Endothelial cell of umbilical vein (primary cell): ENCODE data around the gene SMPD1. TPM values are rescaled to one million over a fixed set of nuclear protein-coding genes. Genes with fewer than 3 reads are reported as not detected.

Experiments
- Bru-seq: library from RNA; stranded (reverse); fragments of 400-500 nt; gene quantifications from one replicate; lab custom pipeline; 2021; lab: Mats Ljungman, UMichigan
- BruChase-seq, 2 experiments: library from RNA; stranded (reverse); fragments of 400-500 nt; gene quantifications; one replicate each; lab custom pipeline; 2021; lab: Mats Ljungman, UMichigan
- BruUV-seq: library from RNA; stranded (reverse); fragments of 400-500 nt; replicated peaks from 2 replicates; lab custom pipeline; 2021; lab: Mats Ljungman, UMichigan
- CTCF ChIA-PET: fragments of 300-600, 350-600 bp; sonication (Branson Sonifier 250); formaldehyde crosslinking; loops from one replicate; lab custom pipeline; 2021; ENCODE audit warnings: antibody characterized with exemption, inconsistent platforms; lab: Charles Lee
- POLR2A ChIA-PET: fragments of 300-600, 350-600 bp; sonication (Branson Sonifier 250); formaldehyde crosslinking; loops from one replicate; lab custom pipeline; 2021; ENCODE audit warnings: antibody characterized with exemption, inconsistent platforms; lab: Charles Lee
- DNase-seq: peaks from one replicate; pipeline ENCODE4 v3.0.0-alpha.2; 2011; ENCODE audit warnings: low read depth, low spot score
- FAIRE-seq: peaks from 2 replicates; lab custom pipeline; 2011; peaks lifted over from hg19 to GRCh38; lab: Jason Lieb, UNC
- H2AFZ ChIP-seq: 2 replicates; pipeline ENCODE4 v1.6.0; 2012; ENCODE audit warnings: low read depth, low read length, control low read depth, inconsistent platforms
- H3K27ac ChIP-seq: 2 replicates; pipeline ENCODE4 v1.5.1; 2011; ENCODE audit warnings: low read depth, mild to moderate bottlenecking, control low read depth, low read length, moderate library complexity; ENCODE audit not compliant: insufficient read depth
- H3K27me3 ChIP-seq, 2 experiments: 2 replicates each; pipeline versions ENCODE4 v1.6.0 to v1.6.1; 2011; ENCODE audit warnings: low read length in 2 of 2, mixed read lengths in 1 of 2; ENCODE audit not compliant: control insufficient read depth in 2 of 2, insufficient read depth in 2 of 2
- H3K36me3 ChIP-seq, 2 experiments: 2 replicates in 1 of 2; 3 replicates in 1 of 2; pipeline ENCODE4 v1.5.1; 2011; ENCODE audit warnings: low read length in 2 of 2, mild to moderate bottlenecking in 1 of 2, moderate library complexity in 1 of 2; ENCODE audit not compliant: control insufficient read depth in 2 of 2, insufficient read depth in 2 of 2; ENCODE audit errors: extremely low read depth in 1 of 2
- H3K4me1 ChIP-seq: 3 replicates; pipeline ENCODE4 v1.5.1; 2011; ENCODE audit warnings: mild to moderate bottlenecking, low read length; ENCODE audit not compliant: control insufficient read depth, insufficient read depth; ENCODE audit errors: extremely low read depth
- H3K4me2 ChIP-seq: 2 replicates; pipeline ENCODE4 v1.6.1; 2011; ENCODE audit warnings: low read length, control low read depth, mixed read lengths; ENCODE audit not compliant: insufficient read depth
- H3K4me3 ChIP-seq, 3 experiments: fragments of 200-600 bp in 1 of 3; sonication (generic), shearing (Covaris generic) in 1 of 3; replicated peaks in 1 of 3; 2 replicates each; pipeline ENCODE4 v1.5.1; 2011 to 2016; ENCODE audit warnings: control low read depth in 3 of 3, low read length in 3 of 3, mild to moderate bottlenecking in 2 of 3, inconsistent platforms in 1 of 3, low read depth in 1 of 3, moderate library complexity in 1 of 3; ENCODE audit not compliant: insufficient read depth in 1 of 3
- H3K79me2 ChIP-seq: 2 replicates; pipeline ENCODE4 v1.6.0; 2012; ENCODE audit warnings: low read length, inconsistent platforms; ENCODE audit not compliant: control insufficient read depth, insufficient read depth
- H3K9ac ChIP-seq: replicated peaks from 2 replicates; pipeline ENCODE3; 2011; ENCODE audit warnings: low read length, control low read depth; ENCODE audit not compliant: insufficient read depth; ENCODE audit errors: extremely low read depth
- H3K9me1 ChIP-seq: replicated peaks from 3 replicates; pipeline ENCODE4 v1.6.0; 2011; ENCODE audit warnings: mild to moderate bottlenecking, low read length; ENCODE audit not compliant: control insufficient read depth, insufficient read depth; ENCODE audit errors: extremely low read depth
- H3K9me3 ChIP-seq: replicated peaks from 2 replicates; pipeline ENCODE4 v1.5.1; 2012; ENCODE audit warnings: low read length, inconsistent platforms; ENCODE audit not compliant: control insufficient read depth, insufficient read depth
- H4K20me1 ChIP-seq: replicated peaks from 2 replicates; pipeline ENCODE3; 2011; ENCODE audit warnings: mild to moderate bottlenecking, low read length; ENCODE audit not compliant: control insufficient read depth, insufficient read depth; ENCODE audit errors: extremely low read depth
- CTCF ChIP-seq, 2 donors: IDR thresholded peaks; 1 replicate in 1 of 2; 2 replicates in 1 of 2; pipeline ENCODE4 v1.5.1; 2011; ENCODE audit warnings: low read length in 2 of 2, mild to moderate bottlenecking in 2 of 2, moderate library complexity in 2 of 2, control low read depth in 1 of 2, inconsistent platforms in 1 of 2, low read depth in 1 of 2; ENCODE audit not compliant: insufficient read depth in 1 of 2; ENCODE audit errors: extremely low read depth in 1 of 2
- POLR2A ChIP-seq: IDR thresholded peaks from 2 replicates; pipeline ENCODE4 v1.6.1; 2012; ENCODE audit warnings: low read depth, mild to moderate bottlenecking, control low read depth, low read length
- POLR2AphosphoS5 ChIP-seq: IDR thresholded peaks from 2 replicates; pipeline ENCODE4 v1.6.1; 2012; ENCODE audit warnings: low read depth, mild to moderate bottlenecking, control low read depth, low read length, moderate library complexity; ENCODE audit not compliant: insufficient read depth
- dilution Hi-C: fragments of 300-500 bp; cut with MboI; formaldehyde crosslinking; loops from one replicate; pipeline ENCODE4 v1.15.0; 2019; ENCODE audit warnings: low sequenced_read_pairs; ENCODE audit not compliant: extremely low pct_ligation_motif_present
- intact Hi-C: fragments of 100-400 bp; cut with micrococcal nuclease; formaldehyde crosslinking; loops from one replicate; pipeline ENCODE4 v1.10.0; 2022
- long read RNA-seq: library from polyadenylated mRNA; stranded (forward); transcript quantifications from one replicate; pipeline ENCODE4 v2.0.0, GENCODE V29; 2021
- polyA minus RNA-seq, 3 experiments: library from RNA; depleted of rRNA, polyadenylated mRNA; stranded (reverse); fragments of >200 nt; gene quantifications; 1 replicate in 1 of 3; 2 replicates in 2 of 3; pipeline ENCODE4 v1.2.3, GENCODE V29; 2011
- polyA plus RNA-seq, 4 experiments: library from polyadenylated mRNA; depleted of rRNA in 3 of 4; stranded (reverse) in 3 of 4; unstranded in 1 of 4; fragments of >200 nt; gene quantifications; 2 replicates each; pipeline versions ENCODE4 v1.2.1 to v1.2.3, GENCODE V29; 2011 to 2012; ENCODE audit warnings: missing spikeins in 1 of 4
- total RNA-seq: library from RNA; stranded (reverse); gene quantifications from 2 replicates; pipeline ENCODE4 v1.2.3, GENCODE V29; 2021

Gene SMPD1
- 51.9 and 58.9 TPM in 2 replicates for total RNA-seq
- polyA plus RNA-seq = 93.6 and 105 TPM in 2 replicates
- 83.3 and 85.6 TPM in 2 replicates for polyA plus RNA-seq (2011; cell fraction: cytosol; rRNA removed)
- 39.1 and 41.0 TPM in 2 replicates for polyA plus RNA-seq (2011; cell fraction: nucleus; rRNA removed)
- 75.0 and 98.9 TPM in 2 replicates for polyA plus RNA-seq (2012)
- 43.6 and 51.2 TPM in 2 replicates for polyA minus RNA-seq
- 8.7 TPM for polyA minus RNA-seq (2011; cell fraction: cytosol; rRNA and poly(A)+ RNA removed)
- polyA minus RNA-seq (2011; cell fraction: nucleus; rRNA and poly(A)+ RNA removed) = 11.1 and 11.8 TPM in 2 replicates
- percentile 50 among the genes with signal in this experiment for Bru-seq, nascent RNA
- percentile 83 among the genes with signal in this experiment for BruChase-seq, experiment 1, labeled RNA remaining after a 6-hour chase
- BruChase-seq, experiment 2, labeled RNA remaining after a 2-hour chase = percentile 63 among the genes with signal in this experiment
- long read RNA-seq, transcript SMPD1-201 (6 exons, 2,452 nt) = major isoform, 37 of 67 reads
- long read RNA-seq, partial matches to known transcripts = 14 of 67 reads
- long read RNA-seq, other reads (novel, unspliced or antisense) = 12 of 67 reads

GRCh38 chr11:6389905-6390717 is at the start of gene SMPD1:
Gene SMPD1, plus strand, starts transcription at chr11:6390474. Its CDS starts 125 bp downstream, at chr11:6390599.
- CTCF ChIA-PET = interaction anchor here (0.7 to 4.7 kb wide), 11 partner anchors 9 to 246 kb away, joined by 3 to 115 read pairs (median 5); no protein-coding TSS in a partner anchor
- intact Hi-C loops = loop anchor here (1.0 to 2.0 kb wide), 6 partner anchors 29 to 245 kb away; partner anchors contain the start of genes APBB1, ARFIP2, CAVIN3 and TIMM10B
- H3K9me1 ChIP-seq = no peaks in the 10 kb centered on the region
- TSS peak; percentile 85 for BruUV-seq
- TF ChIP-seq POLR2AphosphoS5 (peak; percentile 96), POLR2A (peak; percentile 86), CTCF (IDR thresholded peaks at IDR 0.05; ENCODE audit: extremely low read depth in 1 of 2, insufficient read depth in 1 of 2, low read depth in 1 of 2, low read length in 2 of 2) (no peak)
- H3K36me3 ChIP-seq = peaks cover 0 to 2% of the 10 kb centered on the region in 2 experiments
- H3K9ac ChIP-seq = peak within 1 kb of the TSS; percentile 83
- peak within 1 kb of the TSS; percentile 88 for H3K4me2 ChIP-seq
- peak within 1 kb of the TSS; percentile 92 for H2AFZ ChIP-seq
- H3K79me2 ChIP-seq = peaks cover 4% of the 10 kb centered on the region
- peak within 1 kb of the TSS; percentile 73 for H3K27ac ChIP-seq
- H3K27me3 ChIP-seq = no peaks in the 10 kb centered on the region
- no peaks in the 10 kb centered on the region for H3K9me3 ChIP-seq
- no peaks in the 10 kb centered on the region for H4K20me1 ChIP-seq
- dilution Hi-C loops = no loop called here
- FAIRE-seq (peak; percentile 86), DNase-seq (peak; percentile 90)
- POLR2A ChIA-PET = interaction anchor here (0.6 to 1.9 kb wide), 5 partner anchors 11 to 323 kb away, joined by 3 to 9 read pairs (median 5); partner anchors contain the start of gene APBB1
- peak within 1 kb of the TSS; percentile 71 to 82 (median 72) for H3K4me3 ChIP-seq
- H3K4me1 ChIP-seq = peaks cover 33% of the 10 kb centered on the region
